G401 (cell line): ENCODE data around the gene PRR33. TPM values are rescaled to one million over a fixed set of nuclear protein-coding genes. Genes with fewer than 3 reads are reported as not detected.
"Not testable (repeated sequence)": the region's sequence is repeated elsewhere in the genome, so short reads cannot be mapped to it uniquely, and the experiment has no call there.

ENCODE experiments used
- DNase-seq: peaks from one replicate; pipeline ENCODE4 v3.0.0-alpha.2; 2015; ENCODE audit warnings: low spot score
- in situ Hi-C: cut with HindIII; loops from 2 replicates; pipeline ENCODE4 v1.10.0; 2016; ENCODE audit warnings: low sequenced_read_pairs, mixed read lengths
- total RNA-seq: library from RNA; depleted of rRNA; stranded (reverse); fragments of >200 nt; shearing (Covaris generic); gene quantifications from 2 replicates; pipeline ENCODE4 v1.2.3, GENCODE V29; 2014; rRNA removed

Gene PRR33
- not detected in 2 replicates for total RNA-seq

GRCh38 chr11:1891831-1892115 lies at the start of gene PRR33:
TSS of gene PRR33 (minus strand) at chr11:1891895. CDS start at chr11:1890584, 1,311 bp downstream.
- in situ Hi-C loops: no loop called here
- DNase-seq: no peak

DNA sequence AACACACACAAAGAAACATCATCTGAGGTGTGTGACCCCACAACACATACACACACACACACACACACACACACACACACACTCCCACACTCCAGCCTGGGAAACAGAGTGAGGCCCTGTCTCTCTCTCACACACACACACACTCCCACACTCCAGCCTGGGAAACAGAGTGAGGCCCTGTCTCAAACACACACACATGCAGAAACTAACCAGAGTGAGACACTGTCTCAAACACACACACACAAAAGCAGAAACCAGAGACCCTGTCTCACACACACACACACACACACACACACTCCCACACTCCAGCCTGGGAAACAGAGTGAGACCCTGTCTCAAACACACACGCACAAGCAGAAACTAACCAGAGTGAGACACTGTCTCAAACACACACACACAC lies 48.1 kb upstream of the PRR33 start:
- in situ Hi-C loops, DNase-seq: not testable (repeated sequence)

DNA sequence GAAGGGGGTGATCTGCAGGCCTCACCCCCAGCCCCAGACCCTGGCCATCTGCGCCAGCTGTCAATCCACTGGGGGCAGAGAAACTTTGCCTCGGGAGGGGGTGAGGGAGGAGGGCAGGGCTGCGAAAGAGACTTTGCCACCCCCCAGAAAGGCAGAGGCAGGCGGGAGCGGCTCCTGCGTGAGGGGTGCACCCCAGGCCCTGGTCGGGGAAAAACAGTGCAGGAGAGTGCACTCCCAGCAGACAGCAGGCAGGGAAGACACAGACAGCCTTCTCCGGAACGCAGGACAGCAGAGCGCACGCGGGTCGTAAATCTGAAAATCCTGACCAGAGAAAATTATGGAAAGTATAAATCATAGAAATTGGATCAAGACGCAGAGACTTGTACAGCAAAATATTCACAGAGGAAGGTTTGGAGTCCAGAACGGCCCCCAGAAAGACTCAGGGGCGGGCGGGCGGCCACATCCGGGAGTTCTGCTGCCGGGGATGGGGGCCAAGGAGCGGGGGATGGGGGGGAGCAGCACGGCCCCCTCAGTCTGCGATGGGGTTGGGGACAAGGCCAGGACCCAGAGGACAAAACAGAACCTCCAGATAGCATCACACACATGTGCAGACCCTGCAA lies 47.4 kb upstream of the PRR33 start:
- in situ Hi-C loops: no loop called here
- no peak for DNase-seq

DNA sequence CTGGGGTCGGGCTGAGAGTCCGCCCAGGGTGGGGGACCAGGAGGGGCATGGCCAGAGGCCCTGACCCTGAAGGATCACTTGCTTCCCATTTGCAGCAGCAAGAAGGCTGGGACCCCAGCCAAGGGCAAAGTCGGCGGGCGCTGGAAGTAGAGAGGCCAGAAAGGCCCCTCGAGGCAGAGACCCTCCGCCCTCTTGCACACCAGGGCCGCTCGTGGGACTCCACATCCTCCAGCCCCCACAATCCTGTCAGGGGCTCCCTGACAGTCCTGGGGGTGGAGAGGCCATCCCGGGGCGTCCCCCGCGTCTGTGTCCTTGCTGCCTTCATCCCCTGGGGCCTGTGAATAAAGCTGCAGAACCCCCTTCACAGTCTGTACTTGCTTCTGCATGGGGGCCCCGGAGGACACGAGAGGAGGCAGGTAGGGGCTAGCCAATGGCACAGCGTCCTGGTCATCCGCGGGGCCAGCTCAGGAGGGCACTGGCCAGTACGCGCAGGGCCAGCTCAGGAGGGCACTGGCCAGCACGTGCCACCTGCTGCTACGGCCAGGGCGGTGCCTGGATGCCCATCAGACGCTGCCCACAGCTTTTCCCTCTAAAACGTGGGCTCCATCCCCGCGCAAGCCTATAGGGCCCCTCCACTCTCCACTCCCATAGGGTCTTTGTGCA lies 46.8 kb upstream of the PRR33 start:
- no peak for DNase-seq
- in situ Hi-C loops: no loop called here

GRCh38 chr11:1937616-1938342 lies 46.1 kb upstream of the PRR33 start:
- in situ Hi-C loops: no loop called here
- no peak for DNase-seq

DNA sequence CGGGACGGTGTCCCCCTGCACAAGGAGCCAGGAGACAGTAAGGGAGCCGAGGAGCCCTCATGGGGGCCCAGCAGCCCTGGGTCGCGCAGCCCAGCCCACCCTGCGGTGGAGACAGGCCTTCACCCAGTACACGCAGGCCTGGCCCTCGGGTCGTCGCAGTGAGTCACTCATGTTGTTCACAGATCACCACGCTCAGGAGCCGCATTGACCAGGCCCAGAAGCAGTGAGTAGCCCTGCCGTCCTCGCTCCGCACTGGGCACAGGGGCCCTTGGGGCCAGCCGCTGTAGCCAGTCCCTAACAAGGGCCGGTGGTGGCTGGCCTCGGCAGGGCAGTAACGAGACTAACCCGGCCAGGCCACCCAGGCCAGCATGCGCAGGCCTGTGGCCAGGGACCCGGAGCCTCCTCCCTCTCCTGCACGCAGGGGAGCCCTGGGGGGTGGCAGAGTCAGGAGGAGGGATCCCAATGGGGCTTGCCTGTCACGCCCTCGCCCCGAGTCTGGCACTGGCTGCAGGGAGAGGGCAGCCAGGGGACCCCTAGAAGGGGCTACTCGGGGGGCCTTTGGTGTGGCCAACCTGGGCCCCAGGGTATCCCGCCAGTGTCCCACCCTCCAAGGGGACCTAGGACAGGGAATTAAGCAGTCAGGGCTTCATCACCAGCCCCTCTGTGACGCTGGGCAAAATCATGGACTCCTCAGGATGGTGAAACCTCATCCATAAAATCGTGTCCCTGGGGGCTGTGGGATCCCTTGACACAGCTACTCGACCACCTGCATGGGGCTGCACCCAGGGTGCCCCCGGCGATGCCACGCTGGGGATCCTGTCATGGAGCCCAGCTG lies 45.3 kb upstream of the PRR33 start:
- in situ Hi-C loops: no loop called here
- DNase-seq: no peak

DNA sequence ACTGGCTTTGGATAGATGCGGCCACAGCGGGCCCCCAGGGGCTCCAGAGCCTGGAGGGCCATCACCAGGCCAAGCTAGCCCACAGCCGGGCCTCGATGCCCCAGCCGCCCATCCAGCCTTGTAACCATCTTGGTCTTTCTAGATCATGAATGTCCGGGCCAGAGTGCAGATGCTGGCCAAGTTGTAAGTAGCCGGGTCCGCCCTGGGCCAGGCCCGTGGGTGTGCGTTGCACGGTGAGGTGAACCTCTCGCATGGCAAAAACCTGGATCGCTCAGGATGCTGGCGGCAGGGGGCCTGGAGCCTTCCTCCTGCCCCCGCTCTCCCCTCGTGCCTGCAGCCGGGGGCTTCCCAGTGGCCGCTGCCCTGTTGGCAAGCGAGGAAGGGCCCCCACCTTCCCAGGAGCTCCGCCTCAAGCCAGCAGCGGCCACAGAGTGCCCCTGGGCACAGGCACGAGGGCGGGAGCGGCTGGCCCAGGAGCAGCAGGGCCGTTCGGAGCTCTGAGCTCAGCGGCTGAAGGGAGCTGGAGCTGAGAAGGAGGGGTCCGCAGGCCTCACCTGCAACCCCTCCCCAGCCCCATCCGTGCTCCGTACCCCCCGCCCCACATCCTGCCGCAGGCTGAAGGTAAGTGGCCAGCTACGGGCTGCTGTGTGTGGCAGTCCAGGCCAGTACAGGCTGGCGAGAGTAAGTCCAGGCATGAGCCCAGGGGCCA lies 44.5 kb upstream of the PRR33 start:
- DNase-seq: no peak
- in situ Hi-C loops: no loop called here

DNA sequence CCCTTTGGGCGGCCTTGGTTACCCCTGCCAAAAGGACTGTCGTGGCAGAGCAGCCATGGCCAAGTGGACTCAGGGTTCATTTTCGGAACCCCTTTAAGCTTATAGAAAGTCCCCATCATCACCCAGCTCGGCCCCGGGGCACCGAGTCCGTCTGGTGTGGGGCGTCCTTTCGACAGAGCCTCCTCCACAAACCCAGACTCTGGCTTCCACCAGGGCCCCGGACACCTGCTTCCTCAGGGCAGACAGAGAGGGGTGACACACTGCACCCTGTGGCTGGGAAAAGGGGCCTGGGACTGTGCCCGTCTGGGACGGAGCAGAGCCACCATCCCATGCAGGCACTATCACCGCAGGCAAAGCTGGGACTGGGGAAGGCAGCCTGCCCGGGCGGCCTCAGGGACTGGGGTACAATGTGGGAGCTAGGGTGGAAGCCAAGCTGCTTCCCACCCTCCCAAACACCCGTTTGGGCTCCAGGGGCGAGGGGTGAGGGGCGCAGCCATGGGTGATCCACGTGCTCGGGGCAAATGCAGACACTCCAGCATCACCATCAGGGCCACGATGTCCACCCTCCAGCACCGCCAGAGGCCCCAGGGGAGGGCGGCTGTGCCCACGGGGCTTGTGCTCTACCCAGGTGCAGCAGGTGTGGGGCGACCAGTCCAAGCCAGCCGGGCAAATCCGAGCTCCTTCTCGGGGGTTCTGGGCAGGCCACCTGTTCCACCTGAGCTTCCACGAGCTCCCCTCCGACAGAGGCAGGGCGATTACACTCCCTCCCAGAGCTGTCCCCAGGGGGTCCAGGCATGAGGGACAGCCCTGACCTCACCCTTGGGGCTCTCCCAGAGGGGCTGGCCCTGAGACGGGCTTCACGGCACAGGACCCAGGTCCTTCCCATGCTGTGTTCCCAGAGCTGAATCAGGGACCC lies 43.7 kb upstream of the PRR33 start:
- in situ Hi-C loops: no loop called here
- no peak for DNase-seq

DNA sequence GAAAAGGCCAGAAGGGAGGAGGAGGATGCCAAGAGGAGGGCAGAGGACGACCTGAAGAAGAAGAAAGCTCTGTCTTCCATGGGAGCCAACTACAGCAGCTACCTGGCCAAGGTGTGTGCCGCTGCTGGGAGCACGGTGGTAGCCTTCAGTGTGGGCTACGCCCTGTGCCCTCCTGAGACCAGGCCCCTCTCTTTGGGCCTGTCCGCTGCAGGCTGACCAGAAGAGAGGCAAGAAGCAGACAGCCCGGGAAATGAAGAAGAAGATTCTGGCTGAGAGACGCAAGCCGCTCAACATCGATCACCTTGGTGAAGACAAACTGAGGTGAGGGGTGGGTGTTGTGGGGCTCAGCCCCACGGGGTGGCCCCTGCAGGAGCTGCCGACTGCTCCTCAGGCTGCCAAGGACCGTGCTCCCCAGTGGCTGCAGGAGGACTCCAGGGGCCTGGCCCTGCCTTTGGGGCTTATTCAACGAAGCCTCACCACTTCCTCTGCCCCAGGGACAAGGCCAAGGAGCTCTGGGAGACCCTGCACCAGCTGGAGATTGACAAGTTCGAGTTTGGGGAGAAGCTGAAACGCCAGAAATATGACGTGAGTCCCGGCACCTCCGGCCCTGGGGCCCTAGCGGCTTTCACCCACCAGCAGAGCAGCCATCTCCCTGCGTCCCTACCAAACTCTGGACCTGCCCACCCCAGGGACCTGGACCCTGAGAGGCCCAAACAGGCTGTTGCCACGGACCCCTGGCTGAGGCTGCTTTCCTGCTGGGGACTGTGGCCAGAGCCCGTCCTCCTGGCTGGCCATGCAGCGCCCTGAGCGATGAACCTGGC lies 42.9 kb upstream of the PRR33 start:
- in situ Hi-C loops: no loop called here
- DNase-seq: no peak

DNA sequence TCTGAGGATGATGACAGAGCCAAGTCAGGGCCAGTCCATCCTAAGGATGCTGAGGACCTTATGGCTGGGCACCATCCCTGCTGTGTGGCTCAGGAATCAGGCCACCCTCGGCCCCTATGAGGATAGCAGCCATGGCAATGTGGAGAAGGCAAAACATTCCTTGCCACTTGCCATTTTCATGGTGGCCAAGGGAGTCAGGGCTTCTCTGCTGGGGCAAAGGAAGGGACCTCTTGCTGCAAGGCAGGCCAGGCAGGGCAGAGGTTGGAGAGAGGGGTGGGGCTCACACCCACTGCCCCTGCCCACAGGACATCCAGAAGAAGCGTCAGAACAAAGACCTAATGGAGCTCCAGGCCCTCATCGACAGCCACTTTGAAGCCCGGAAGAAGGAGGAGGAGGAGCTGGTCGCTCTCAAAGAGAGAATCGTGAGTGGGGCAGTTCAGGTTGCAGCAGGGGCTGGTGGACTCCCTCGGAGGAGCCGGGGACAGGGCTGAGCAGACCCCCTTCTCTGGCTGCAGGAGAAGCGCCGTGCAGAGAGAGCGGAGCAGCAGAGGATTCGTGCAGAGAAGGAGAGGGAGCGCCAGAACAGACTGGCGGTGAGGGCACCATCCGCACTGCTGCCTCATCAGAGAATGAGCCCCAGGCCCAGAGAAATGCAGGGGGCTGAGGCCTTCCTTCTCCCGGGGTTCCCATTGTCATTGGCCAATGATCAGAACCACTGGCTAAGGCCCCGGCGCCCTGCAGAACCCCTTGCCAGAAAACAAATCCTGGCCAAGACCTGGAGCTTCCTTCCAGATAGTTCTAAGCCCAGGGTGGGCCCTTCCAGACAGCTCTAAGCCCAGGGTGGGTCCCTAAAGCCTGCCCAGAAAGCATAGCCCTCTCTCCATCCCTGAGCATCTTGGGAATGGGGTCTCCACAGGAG lies 42.0 kb upstream of the PRR33 start:
- in situ Hi-C loops: no loop called here
- DNase-seq: no peak

- in situ Hi-C loops: no loop called here
Measured at GRCh38 chr11:1932681-1933080, 41.0 kb upstream of the PRR33 start.

GRCh38 chr11:1932105-1932480 lies 40.4 kb upstream of the PRR33 start:
- no peak for DNase-seq
- in situ Hi-C loops: no loop called here

More at GRCh38 chr11:1932681-1933080, 41.0 kb upstream of the PRR33 start:
- DNase-seq: no peak

DNA sequence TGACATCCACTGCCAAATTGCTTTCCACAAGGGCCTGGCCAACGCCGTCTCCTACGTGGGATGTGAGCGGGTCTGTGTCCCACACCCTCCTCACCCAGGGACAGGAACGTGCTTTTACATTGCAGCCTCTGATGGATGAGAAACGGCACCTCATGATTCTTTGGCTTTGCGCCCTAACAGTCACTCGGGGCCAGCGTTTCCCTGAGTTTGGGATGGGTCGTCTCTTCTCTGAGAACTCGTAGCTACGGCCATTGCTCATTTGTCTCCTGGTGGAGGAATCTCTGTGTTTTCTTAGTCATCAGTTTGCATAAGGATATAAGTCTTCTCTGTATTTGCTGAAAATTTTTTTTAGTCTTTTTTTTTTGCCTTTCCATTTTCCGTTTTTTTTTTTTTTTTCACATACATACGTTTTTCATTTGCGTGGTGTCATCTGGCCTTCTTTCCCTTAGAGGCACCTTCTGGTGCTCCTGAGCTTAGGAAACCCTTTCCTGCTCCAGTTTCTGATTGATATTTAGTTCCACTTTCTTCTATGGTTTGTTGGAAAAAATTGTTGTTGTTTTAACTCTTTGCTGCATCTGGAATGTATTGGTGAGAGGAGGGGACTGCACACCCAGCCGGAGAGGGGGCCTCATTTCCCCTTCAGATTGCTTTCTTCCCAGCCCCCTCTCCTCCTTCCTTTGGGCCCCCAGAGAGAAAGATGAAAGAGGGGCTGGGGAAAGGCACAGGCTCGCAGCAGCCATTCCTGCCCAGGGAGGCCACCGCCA lies 39.8 kb upstream of the PRR33 start:
- no peak for DNase-seq

GRCh38 chr11:1930462-1930830 lies 38.8 kb upstream of the PRR33 start:
- in situ Hi-C loops: no loop called here
- DNase-seq: no peak

More for the DNA sequence above, 39.8 kb upstream of the PRR33 start:
- in situ Hi-C loops: no loop called here

- DNase-seq: no peak
- in situ Hi-C loops: no loop called here
Measured at GRCh38 chr11:1929621-1930461, 38.1 kb upstream of the PRR33 start.
